Activated naive CD8-positive, alpha-beta T cell treated with anti-CD3 and anti-CD28 coated beads, Interleukin-2, amount 50 U/mL, for 24 hours (primary cell): ENCODE data around the gene TTC27.
A peak's percentile ranks its signal among the peaks of the same experiment; 100 is the strongest.
"Not testable (repeated sequence)": the region's sequence is repeated elsewhere in the genome, so short reads cannot be mapped to it uniquely, and the experiment has no call there.

Experiments used
- ATAC-seq: fragments of 150-1000 bp; cut with Tn5 transposase; one replicate; pipeline ENCODE4 v1.10.0; 2021
- DNase-seq: peaks from one replicate; pipeline ENCODE4 v3.0.0; 2021
- H3K27ac Mint-ChIP-seq: one replicate; pipeline ENCODE4 v1.8.0; 2021; ENCODE audit warnings: mild to moderate bottlenecking, mixed read lengths
- H3K27me3 Mint-ChIP-seq: one replicate; pipeline ENCODE4 v1.8.0; 2021; ENCODE audit warnings: mixed read lengths
- H3K36me3 Mint-ChIP-seq: one replicate; pipeline ENCODE4 v1.8.0; 2021; ENCODE audit warnings: low read depth, mixed read lengths
- H3K4me1 Mint-ChIP-seq: one replicate; pipeline ENCODE4 v1.8.0; 2021; ENCODE audit warnings: mixed read lengths
- H3K4me3 Mint-ChIP-seq: one replicate; pipeline ENCODE4 v1.8.0; 2021; ENCODE audit warnings: mild to moderate bottlenecking, moderate library complexity, mixed read lengths
- H3K9me3 Mint-ChIP-seq: one replicate; pipeline ENCODE4 v1.8.0; 2021; ENCODE audit warnings: mixed read lengths

The TTC27 gene

GRCh38 chr2:32638548-32638947 is 10.7 kb downstream of the TTC27 start:
- H3K27ac Mint-ChIP-seq, H3K4me1 Mint-ChIP-seq, H3K9me3 Mint-ChIP-seq, H3K27me3 Mint-ChIP-seq, DNase-seq, H3K4me3 Mint-ChIP-seq, ATAC-seq: not testable (repeated sequence)
- peaks cover 30% of the 10 kb centered on the region for H3K36me3 Mint-ChIP-seq

GRCh38 chr2:32641180-32641579 is 13.3 kb downstream of the TTC27 start:
- peaks cover 34% of the 10 kb centered on the region for H3K36me3 Mint-ChIP-seq
- no peaks in the 10 kb centered on the region for H3K27me3 Mint-ChIP-seq
- no peaks in the 10 kb centered on the region for H3K9me3 Mint-ChIP-seq
- H3K4me3 Mint-ChIP-seq = no peak overlapping the region
- no peaks in the 10 kb centered on the region for H3K4me1 Mint-ChIP-seq
- no peak overlapping the region for H3K27ac Mint-ChIP-seq
- ATAC-seq = no peak
- no peak for DNase-seq

GRCh38 chr2:32647180-32647651 is 19.4 kb downstream of the TTC27 start:
- H3K4me3 Mint-ChIP-seq = no peak overlapping the region
- no peak for ATAC-seq
- no peaks in the 10 kb centered on the region for H3K27me3 Mint-ChIP-seq
- H3K27ac Mint-ChIP-seq = no peak overlapping the region
- DNase-seq = no peak
- no peaks in the 10 kb centered on the region for H3K4me1 Mint-ChIP-seq
- H3K9me3 Mint-ChIP-seq = no peaks in the 10 kb centered on the region
- peaks cover 35% of the 10 kb centered on the region for H3K36me3 Mint-ChIP-seq

- ATAC-seq (no peak), DNase-seq (no peak)
- H3K4me3 Mint-ChIP-seq = no peak overlapping the region
- no peaks in the 10 kb centered on the region for H3K27me3 Mint-ChIP-seq
- H3K9me3 Mint-ChIP-seq = no peaks in the 10 kb centered on the region
- peaks cover 40% of the 10 kb centered on the region for H3K36me3 Mint-ChIP-seq
- peaks cover 4% of the 10 kb centered on the region for H3K4me1 Mint-ChIP-seq
- H3K27ac Mint-ChIP-seq = no peak overlapping the region
These were observed 24.8 kb downstream of the TTC27 start for GRCh38 chr2:32652555-32653209.

DNA sequence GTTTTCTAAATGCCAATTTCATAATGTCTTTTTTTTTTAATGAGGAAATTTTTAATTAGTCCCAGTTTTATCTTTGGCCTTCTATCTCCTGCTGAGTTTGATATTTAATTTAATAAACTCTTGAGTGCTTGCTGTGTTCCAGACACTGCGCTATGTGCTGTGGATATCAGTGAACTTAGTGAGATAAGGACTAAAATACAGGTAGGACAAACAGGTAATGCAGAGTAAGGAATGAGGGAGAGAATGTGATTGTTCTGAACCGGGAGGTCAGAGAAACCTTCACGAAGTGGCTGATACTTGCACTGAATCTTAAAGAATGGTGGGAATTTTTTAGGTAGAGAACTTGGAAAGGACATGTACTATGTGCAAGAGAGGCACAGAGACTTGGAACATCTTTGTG is 28.2 kb downstream of the TTC27 start:
- no peak for ATAC-seq
- H3K9me3 Mint-ChIP-seq = no peaks in the 10 kb centered on the region
- H3K4me3 Mint-ChIP-seq = no peak overlapping the region
- no peak for DNase-seq
- H3K27me3 Mint-ChIP-seq = no peaks in the 10 kb centered on the region
- peaks cover 4% of the 10 kb centered on the region for H3K4me1 Mint-ChIP-seq
- peaks cover 54% of the 10 kb centered on the region for H3K36me3 Mint-ChIP-seq
- no peak overlapping the region for H3K27ac Mint-ChIP-seq

DNA sequence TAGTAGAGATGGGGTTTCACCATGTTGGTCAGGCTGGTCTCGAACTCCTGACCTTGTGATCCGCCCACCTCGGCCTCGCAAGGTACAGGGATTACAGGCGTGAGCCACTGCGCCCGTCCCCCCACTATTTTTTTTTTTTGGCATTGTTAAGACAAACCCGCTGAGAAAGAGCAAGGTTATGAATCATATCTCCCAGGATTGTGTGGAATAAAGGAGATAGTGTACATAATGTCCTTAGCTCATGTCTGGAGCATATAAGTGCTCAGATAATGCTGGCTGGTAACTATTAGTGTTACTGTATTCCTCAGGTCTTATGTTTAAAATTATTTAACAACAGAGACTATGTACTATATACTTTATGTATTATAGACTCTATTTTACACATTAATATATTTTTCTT is 36.0 kb downstream of the TTC27 start:
- H3K4me3 Mint-ChIP-seq = no peak overlapping the region
- H3K27me3 Mint-ChIP-seq = no peaks in the 10 kb centered on the region
- H3K9me3 Mint-ChIP-seq = no peaks in the 10 kb centered on the region
- H3K36me3 Mint-ChIP-seq = peaks cover 37% of the 10 kb centered on the region
- H3K27ac Mint-ChIP-seq = no peak overlapping the region
- DNase-seq = no peak
- no peak for ATAC-seq
- no peaks in the 10 kb centered on the region for H3K4me1 Mint-ChIP-seq

GRCh38 chr2:32666704-32667103 is 38.9 kb downstream of the TTC27 start:
- no peak overlapping the region for H3K4me3 Mint-ChIP-seq
- H3K9me3 Mint-ChIP-seq = no peaks in the 10 kb centered on the region
- H3K27me3 Mint-ChIP-seq = no peaks in the 10 kb centered on the region
- ATAC-seq = no peak
- H3K27ac Mint-ChIP-seq = no peak overlapping the region
- no peaks in the 10 kb centered on the region for H3K4me1 Mint-ChIP-seq
- peaks cover 30% of the 10 kb centered on the region for H3K36me3 Mint-ChIP-seq
- no peak for DNase-seq

- Mint-ChIP-seq H3K4me3 (no peak overlapping the region), H3K4me1 (no peaks in the 10 kb centered on the region), H3K9me3 (no peaks in the 10 kb centered on the region), H3K27ac (no peak overlapping the region), H3K36me3 (peaks cover 33% of the 10 kb centered on the region), H3K27me3 (no peaks in the 10 kb centered on the region)
- DNase-seq = no peak
- ATAC-seq = no peak
These were observed 40.4 kb downstream of the TTC27 start for GRCh38 chr2:32668254-32668653.

GRCh38 chr2:32671885-32672533 is 44.2 kb downstream of the TTC27 start:
- DNase-seq = no peak
- no peak for ATAC-seq
- Mint-ChIP-seq H3K4me1 (no peaks in the 10 kb centered on the region), H3K9me3 (no peaks in the 10 kb centered on the region), H3K27ac (no peak overlapping the region), H3K36me3 (peaks cover 33% of the 10 kb centered on the region), H3K4me3 (no peak overlapping the region), H3K27me3 (no peaks in the 10 kb centered on the region)

GRCh38 chr2:32678825-32679224 is 51.0 kb downstream of the TTC27 start:
- DNase-seq (no peak), ATAC-seq (no peak)
- Mint-ChIP-seq H3K4me1 (no peaks in the 10 kb centered on the region), H3K4me3 (no peak overlapping the region), H3K27ac (no peak overlapping the region), H3K9me3 (no peaks in the 10 kb centered on the region), H3K27me3 (no peaks in the 10 kb centered on the region), H3K36me3 (peaks cover 40% of the 10 kb centered on the region)

GRCh38 chr2:32680942-32681341 is 53.1 kb downstream of the TTC27 start:
- H3K36me3 Mint-ChIP-seq = peaks cover 38% of the 10 kb centered on the region
- no peak overlapping the region for H3K4me3 Mint-ChIP-seq
- H3K9me3 Mint-ChIP-seq = no peaks in the 10 kb centered on the region
- no peak overlapping the region for H3K27ac Mint-ChIP-seq
- DNase-seq (no peak), ATAC-seq (no peak)
- H3K27me3 Mint-ChIP-seq = no peaks in the 10 kb centered on the region
- H3K4me1 Mint-ChIP-seq = no peaks in the 10 kb centered on the region

- no peak for DNase-seq
- H3K9me3 Mint-ChIP-seq = no peaks in the 10 kb centered on the region
- ATAC-seq = no peak
- no peaks in the 10 kb centered on the region for H3K27me3 Mint-ChIP-seq
- H3K4me1 Mint-ChIP-seq = peaks cover 7% of the 10 kb centered on the region
- H3K27ac Mint-ChIP-seq = no peak overlapping the region
- H3K4me3 Mint-ChIP-seq = no peak overlapping the region
- peaks cover 30% of the 10 kb centered on the region for H3K36me3 Mint-ChIP-seq
These were observed 55.8 kb downstream of the TTC27 start for GRCh38 chr2:32683520-32684086.

GRCh38 chr2:32688541-32688940 is 60.7 kb downstream of the TTC27 start:
- H3K4me1 Mint-ChIP-seq = peaks cover 12% of the 10 kb centered on the region
- ATAC-seq (peak; percentile 96), DNase-seq (no peak)
- H3K4me3 Mint-ChIP-seq = no peak overlapping the region
- no peaks in the 10 kb centered on the region for H3K9me3 Mint-ChIP-seq
- H3K36me3 Mint-ChIP-seq = peaks cover 14% of the 10 kb centered on the region
- no peak overlapping the region for H3K27ac Mint-ChIP-seq
- no peaks in the 10 kb centered on the region for H3K27me3 Mint-ChIP-seq

GRCh38 chr2:32691678-32692077 is 63.8 kb downstream of the TTC27 start:
- ATAC-seq = no peak
- H3K27me3 Mint-ChIP-seq = no peaks in the 10 kb centered on the region
- no peak for DNase-seq

GRCh38 chr2:32696439-32696838 is 68.6 kb downstream of the TTC27 start:
- H3K4me3 Mint-ChIP-seq = no peak overlapping the region
- H3K27me3 Mint-ChIP-seq = no peaks in the 10 kb centered on the region
- H3K4me1 Mint-ChIP-seq = peaks cover 1% of the 10 kb centered on the region
- no peaks in the 10 kb centered on the region for H3K9me3 Mint-ChIP-seq
- peaks cover 9% of the 10 kb centered on the region for H3K36me3 Mint-ChIP-seq
- no peak overlapping the region for H3K27ac Mint-ChIP-seq
- DNase-seq (no peak), ATAC-seq (no peak)

More at GRCh38 chr2:32691678-32692077, 63.8 kb downstream of the TTC27 start:
- Mint-ChIP-seq H3K27ac (no peak overlapping the region), H3K36me3 (peaks cover 12% of the 10 kb centered on the region), H3K4me1 (peaks cover 12% of the 10 kb centered on the region), H3K4me3 (no peak overlapping the region), H3K9me3 (no peaks in the 10 kb centered on the region)
